DOHH2 (cell line): ENCODE measurements around the gene UBE2I.

Source experiments
- H3F3A ChIP-seq: fragments of 200-600 bp; sonication (generic), shearing (Covaris generic); 2 replicates; pipeline ENCODE4 v1.6.0; 2016; ENCODE audit warnings: antibody characterized with exemption, mild to moderate bottlenecking; ENCODE audit not compliant: control insufficient read depth, insufficient read depth
- H3K27ac ChIP-seq: fragments of 200-600 bp; sonication (generic); 2 replicates; pipeline ENCODE4 v1.5.1; 2014; ENCODE audit warnings: low read depth, mild to moderate bottlenecking, low read length, moderate library complexity
- H3K27me3 ChIP-seq: fragments of 200-600 bp; sonication (generic); 2 replicates; pipeline ENCODE4 v1.6.1; 2014; ENCODE audit warnings: mild to moderate bottlenecking, low read length, mixed read lengths; ENCODE audit not compliant: control insufficient read depth
- H3K36me3 ChIP-seq: fragments of 200-600 bp; sonication (generic); 2 replicates; pipeline ENCODE4 v1.6.1; 2014; ENCODE audit warnings: mild to moderate bottlenecking, low read length, moderate library complexity, mixed read lengths; ENCODE audit not compliant: control insufficient read depth
- H3K4me1 ChIP-seq: fragments of 200-600 bp; sonication (generic); 2 replicates; pipeline ENCODE4 v1.6.1; 2014; ENCODE audit warnings: mild to moderate bottlenecking, low read length, mixed read lengths; ENCODE audit not compliant: control insufficient read depth
- H3K4me2 ChIP-seq: fragments of 200-600 bp; sonication (generic); 2 replicates; pipeline ENCODE4 v1.6.0; 2014; ENCODE audit warnings: mild to moderate bottlenecking, low read length, moderate library complexity
- H3K4me3 ChIP-seq: fragments of 200-600 bp; sonication (generic); 2 replicates; pipeline ENCODE4 v1.5.1; 2014; ENCODE audit warnings: mild to moderate bottlenecking, low read length, mixed read lengths
- H3K79me2 ChIP-seq: fragments of 200-600 bp; sonication (generic); 2 replicates; pipeline ENCODE4 v1.6.1; 2014; ENCODE audit warnings: mild to moderate bottlenecking, low read length, mixed read lengths; ENCODE audit not compliant: control insufficient read depth
- H3K9me2 ChIP-seq: fragments of 200-600 bp; sonication (generic); replicated peaks from 2 replicates; pipeline ENCODE4 v1.6.1; 2014; ENCODE audit warnings: mild to moderate bottlenecking, low read length, mixed read lengths; ENCODE audit not compliant: control insufficient read depth
- H3K9me3 ChIP-seq: fragments of 200-600 bp; sonication (generic); 2 replicates; pipeline ENCODE4 v1.6.1; 2014; ENCODE audit warnings: antibody characterized with exemption, low read length, mixed read lengths; ENCODE audit not compliant: control insufficient read depth, insufficient read depth
- H4K20me1 ChIP-seq: fragments of 200-600 bp; sonication (generic); 2 replicates; pipeline ENCODE4 v1.6.0; 2014; ENCODE audit warnings: low read depth, mild to moderate bottlenecking, antibody characterized with exemption, low read length, moderate library complexity; ENCODE audit not compliant: control insufficient read depth, insufficient read depth
- EZH2phosphoT487 ChIP-seq: fragments of 200-600 bp; sonication (generic); IDR thresholded peaks from 2 replicates; pipeline ENCODE4 v1.6.1; 2017; ENCODE audit warnings: borderline replicate concordance, mild to moderate bottlenecking, antibody characterized with exemption, low read length, moderate library complexity, mixed read lengths
- TF ChIP-seq, protein P1 (sequence below): fragments of 200-600 bp; sonication (generic); IDR thresholded peaks from one replicate; pipeline ENCODE4 v1.5.1; 2014; ENCODE audit warnings: antibody characterized with exemption, mild to moderate bottlenecking, low read depth, low read length; ENCODE audit not compliant: poor library complexity, severe bottlenecking

The UBE2I gene

DNA sequence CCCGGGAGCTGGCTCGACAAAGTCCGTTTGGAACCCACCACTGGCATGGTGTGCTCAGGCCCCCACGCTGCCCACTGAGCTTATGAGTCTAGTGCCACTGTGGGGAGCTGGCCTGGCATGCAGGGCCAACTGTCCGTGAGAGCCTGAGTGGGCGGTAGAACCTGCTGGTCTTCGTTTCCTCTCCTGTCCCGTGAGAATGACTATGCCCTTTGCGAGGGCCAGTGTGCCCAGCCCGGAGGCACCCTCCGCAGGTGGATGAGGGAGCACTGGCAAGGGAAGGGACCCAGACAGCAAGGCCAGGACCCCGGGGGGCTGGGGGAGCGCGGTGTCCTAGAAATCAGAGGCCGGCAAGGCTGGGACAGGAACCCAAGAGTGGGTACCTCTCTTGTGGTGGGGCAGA lies 27.2 kb downstream of the UBE2I start:
- H3K4me2 ChIP-seq, result no peak overlapping the region
- H3K9me2 ChIP-seq, result no peaks in the 10 kb centered on the region
- H3K27me3 ChIP-seq, result peaks cover 31% of the 10 kb centered on the region
- no peak overlapping the region for H3K27ac ChIP-seq
- no peaks in the 10 kb centered on the region for H3K79me2 ChIP-seq
- H3F3A ChIP-seq, result no peaks in the 10 kb centered on the region
- no peaks in the 10 kb centered on the region for H3K36me3 ChIP-seq
- H3K9me3 ChIP-seq, result peaks cover 6% of the 10 kb centered on the region; the same call in 1 of the 2 replicates
- no peak overlapping the region for H3K4me3 ChIP-seq
- TF ChIP-seq, protein P1, sequence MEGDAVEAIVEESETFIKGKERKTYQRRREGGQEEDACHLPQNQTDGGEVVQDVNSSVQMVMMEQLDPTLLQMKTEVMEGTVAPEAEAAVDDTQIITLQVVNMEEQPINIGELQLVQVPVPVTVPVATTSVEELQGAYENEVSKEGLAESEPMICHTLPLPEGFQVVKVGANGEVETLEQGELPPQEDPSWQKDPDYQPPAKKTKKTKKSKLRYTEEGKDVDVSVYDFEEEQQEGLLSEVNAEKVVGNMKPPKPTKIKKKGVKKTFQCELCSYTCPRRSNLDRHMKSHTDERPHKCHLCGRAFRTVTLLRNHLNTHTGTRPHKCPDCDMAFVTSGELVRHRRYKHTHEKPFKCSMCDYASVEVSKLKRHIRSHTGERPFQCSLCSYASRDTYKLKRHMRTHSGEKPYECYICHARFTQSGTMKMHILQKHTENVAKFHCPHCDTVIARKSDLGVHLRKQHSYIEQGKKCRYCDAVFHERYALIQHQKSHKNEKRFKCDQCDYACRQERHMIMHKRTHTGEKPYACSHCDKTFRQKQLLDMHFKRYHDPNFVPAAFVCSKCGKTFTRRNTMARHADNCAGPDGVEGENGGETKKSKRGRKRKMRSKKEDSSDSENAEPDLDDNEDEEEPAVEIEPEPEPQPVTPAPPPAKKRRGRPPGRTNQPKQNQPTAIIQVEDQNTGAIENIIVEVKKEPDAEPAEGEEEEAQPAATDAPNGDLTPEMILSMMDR, result no peak
- no peak for TF ChIP-seq EZH2phosphoT487
- peaks cover 15% of the 10 kb centered on the region for H3K4me1 ChIP-seq
- peaks cover 3% of the 10 kb centered on the region; the same call in 1 of the 2 replicates for H4K20me1 ChIP-seq

DNA sequence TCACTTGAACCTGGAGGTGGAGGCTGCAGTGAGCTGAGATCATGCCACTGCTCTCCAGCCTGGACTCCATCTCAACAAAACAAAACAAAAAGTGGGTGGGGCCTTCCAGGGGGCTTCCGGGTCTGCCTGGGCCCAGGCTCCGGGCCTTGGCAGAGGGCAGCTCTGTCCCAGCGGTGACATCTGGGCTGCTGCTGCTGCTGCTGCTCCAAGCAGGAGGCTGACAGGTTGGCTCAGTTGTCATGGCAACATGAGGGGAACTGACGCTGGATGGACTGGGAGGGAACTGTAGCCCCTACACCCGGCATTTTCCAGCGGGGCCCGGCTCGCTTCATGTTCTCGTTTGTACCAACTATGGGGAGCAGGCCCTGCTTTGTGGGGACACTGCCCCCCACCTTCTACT lies 28.1 kb downstream of the UBE2I start:
- H3K4me2 ChIP-seq, result no peak overlapping the region
- H3F3A ChIP-seq, result no peaks in the 10 kb centered on the region
- H3K27ac ChIP-seq, result no peak overlapping the region
- H3K4me3 ChIP-seq, result no peak overlapping the region
- H3K27me3 ChIP-seq, result peaks cover 24% of the 10 kb centered on the region
- TF ChIP-seq, protein P1, result no peak
- TF ChIP-seq EZH2phosphoT487, result no peak
- no peaks in the 10 kb centered on the region for H3K36me3 ChIP-seq
- H3K79me2 ChIP-seq, result no peaks in the 10 kb centered on the region
- peaks cover 3% of the 10 kb centered on the region; the same call in 1 of the 2 replicates for H4K20me1 ChIP-seq
- H3K9me2 ChIP-seq, result no peaks in the 10 kb centered on the region
- peaks cover 16% of the 10 kb centered on the region for H3K4me1 ChIP-seq
- peaks cover 6% of the 10 kb centered on the region; the same call in 1 of the 2 replicates for H3K9me3 ChIP-seq

DNA sequence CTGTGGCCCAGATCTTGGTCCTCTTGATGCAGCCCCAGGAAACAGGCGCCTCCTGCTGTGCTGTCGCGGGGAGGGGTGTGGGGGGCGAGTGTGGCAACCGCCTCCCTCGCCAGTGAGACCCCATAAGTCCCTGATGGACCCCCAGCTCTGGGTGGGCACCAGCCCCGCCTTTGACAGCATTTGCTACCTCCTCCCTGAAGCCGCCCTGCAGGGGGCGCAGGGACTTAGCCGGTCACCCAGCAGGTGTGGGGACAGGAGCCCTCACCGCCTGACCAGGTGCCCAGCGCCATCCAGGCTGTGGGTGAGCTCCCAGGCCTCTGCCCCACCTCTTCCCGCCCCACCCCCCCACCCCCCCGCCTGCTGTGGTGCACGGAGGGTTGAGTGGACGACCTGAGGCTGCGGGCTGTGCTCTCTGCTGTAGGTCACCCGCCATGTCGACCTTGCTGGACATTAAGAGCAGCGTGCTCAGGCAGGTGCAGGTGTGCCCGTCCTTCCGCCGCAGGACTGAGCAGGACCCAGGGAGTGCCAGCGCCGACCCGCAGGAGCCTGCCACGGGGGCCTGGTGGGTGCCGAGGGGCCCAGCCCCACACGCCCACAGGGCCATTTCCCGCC lies 28.8 kb downstream of the UBE2I start:
- no peak overlapping the region for H3K4me3 ChIP-seq
- H3F3A ChIP-seq, result no peaks in the 10 kb centered on the region
- H3K9me3 ChIP-seq, result peaks cover 6% of the 10 kb centered on the region; the same call in 1 of the 2 replicates
- H4K20me1 ChIP-seq, result peaks cover 3% of the 10 kb centered on the region; the same call in 1 of the 2 replicates
- H3K9me2 ChIP-seq, result no peaks in the 10 kb centered on the region
- no peaks in the 10 kb centered on the region for H3K79me2 ChIP-seq
- peaks cover 24% of the 10 kb centered on the region for H3K27me3 ChIP-seq
- H3K36me3 ChIP-seq, result no peaks in the 10 kb centered on the region
- peaks cover 22% of the 10 kb centered on the region for H3K4me1 ChIP-seq
- TF ChIP-seq, protein P1, result peak; percentile 58
- TF ChIP-seq EZH2phosphoT487, result no peak
- no peak overlapping the region for H3K27ac ChIP-seq
- no peak overlapping the region for H3K4me2 ChIP-seq
